GM19324 (cell line): ENCODE measurements around the gene MDM1.

ENCODE experiments used
- ATAC-seq: cut with Tn5 transposase; IDR thresholded peaks from one replicate; pipeline ENCODE4 v1.9.1; 2021; ENCODE audit warnings: mild to moderate bottlenecking, moderate library complexity; ENCODE audit not compliant: unreplicated experiment, low FRiP score

The MDM1 gene

DNA sequence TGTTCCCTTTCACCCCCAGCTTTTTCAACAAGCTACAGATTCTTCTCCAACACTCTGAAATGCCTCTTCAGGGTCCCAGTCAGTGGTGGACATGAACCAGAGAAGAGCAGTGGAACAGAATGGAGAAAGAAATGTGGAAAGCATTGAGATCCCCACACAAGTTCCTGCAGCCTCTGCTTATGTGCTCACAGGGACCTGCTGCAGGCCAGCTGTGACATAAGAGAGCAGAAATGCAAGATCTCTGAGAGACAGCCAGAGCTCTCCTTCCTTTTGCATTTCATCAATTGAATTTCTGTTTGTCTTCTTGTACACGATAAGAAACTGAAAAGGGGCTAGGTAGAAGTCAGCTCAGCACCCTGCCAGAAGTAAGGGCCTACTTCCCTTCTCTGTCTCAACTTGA, 6.2 kb downstream of the MDM1 start:
- ATAC-seq: no peak

DNA sequence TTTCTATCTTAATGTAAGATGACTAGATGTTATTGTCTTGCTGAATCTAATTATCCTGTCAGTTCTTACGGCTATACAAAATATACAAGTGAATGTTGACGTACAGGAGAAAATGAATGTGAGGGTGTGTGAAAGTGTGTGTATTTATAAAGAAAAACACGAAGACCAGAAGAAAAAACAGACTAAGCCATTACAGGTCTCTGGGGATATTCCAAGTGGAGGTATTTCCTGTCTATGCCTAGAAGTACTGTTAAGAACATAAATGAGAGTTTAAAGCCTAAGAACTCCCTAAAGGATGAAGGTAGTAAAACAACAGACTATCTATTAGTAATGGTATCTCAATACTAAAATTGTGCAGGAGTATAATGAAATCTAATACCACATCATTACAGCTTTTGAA, 7.6 kb downstream of the MDM1 start:
- no peak for ATAC-seq

DNA sequence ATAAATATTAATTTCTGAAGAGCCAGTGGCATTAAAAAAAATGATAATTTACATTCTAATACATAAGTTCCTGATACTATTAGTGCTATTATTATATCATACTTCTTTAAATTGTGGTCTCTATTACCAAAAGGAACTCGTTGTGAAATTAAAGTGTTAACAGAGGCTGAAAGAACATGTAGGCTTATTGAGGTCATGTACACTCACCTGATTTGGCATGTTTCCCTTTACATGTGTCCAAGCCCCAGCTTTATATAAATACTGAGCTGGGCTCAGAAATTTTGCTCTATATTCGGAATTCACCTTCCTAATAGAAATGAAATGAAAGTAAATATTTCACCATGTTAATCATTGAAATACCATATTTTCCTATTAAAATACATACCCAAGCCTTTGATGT, 11.0 kb downstream of the MDM1 start:
- no peak for ATAC-seq

GRCh38 chr12:68319988-68320623, 12.1 kb downstream of the MDM1 start:
- ATAC-seq: no peak

GRCh38 chr12:68317047-68317667, 15.0 kb downstream of the MDM1 start:
- ATAC-seq: no peak

DNA sequence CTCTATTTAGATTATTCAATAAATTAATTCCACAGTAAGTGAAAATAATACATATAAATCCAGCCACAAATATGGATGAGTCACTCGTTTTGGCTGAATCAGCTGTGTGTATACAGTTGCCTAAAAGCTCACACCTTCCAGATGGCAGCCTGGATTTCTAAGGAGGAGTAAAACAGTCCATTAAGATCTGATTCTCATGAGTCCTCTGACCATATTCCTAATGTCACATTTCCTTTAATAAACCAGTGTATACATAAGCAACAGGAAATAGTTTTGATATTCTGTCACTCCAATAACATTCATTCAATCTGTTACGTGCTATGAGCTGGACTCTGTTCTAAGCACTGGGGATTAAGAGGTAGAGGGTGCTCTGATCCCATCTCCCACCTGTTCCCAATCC, 21.8 kb downstream of the MDM1 start:
- no peak for ATAC-seq

DNA sequence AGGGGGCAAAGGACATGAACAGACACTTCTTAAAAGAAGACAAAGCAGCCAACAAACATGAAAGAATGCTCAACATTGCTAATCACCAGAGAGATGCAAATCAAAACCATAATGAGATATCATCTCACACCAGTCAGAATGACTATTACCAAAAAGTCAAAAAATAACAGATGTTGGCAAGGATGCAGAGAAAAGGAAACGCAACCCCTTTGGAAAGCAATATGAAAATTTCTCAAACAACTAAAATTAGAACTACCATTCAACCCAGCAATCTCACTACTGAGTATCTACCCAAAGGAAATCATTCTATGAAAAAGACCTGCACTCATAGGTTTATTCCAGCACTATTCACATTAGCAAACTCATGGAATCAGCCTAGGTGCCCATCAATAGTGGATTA, 25.6 kb downstream of the MDM1 start:
- ATAC-seq: no peak

DNA sequence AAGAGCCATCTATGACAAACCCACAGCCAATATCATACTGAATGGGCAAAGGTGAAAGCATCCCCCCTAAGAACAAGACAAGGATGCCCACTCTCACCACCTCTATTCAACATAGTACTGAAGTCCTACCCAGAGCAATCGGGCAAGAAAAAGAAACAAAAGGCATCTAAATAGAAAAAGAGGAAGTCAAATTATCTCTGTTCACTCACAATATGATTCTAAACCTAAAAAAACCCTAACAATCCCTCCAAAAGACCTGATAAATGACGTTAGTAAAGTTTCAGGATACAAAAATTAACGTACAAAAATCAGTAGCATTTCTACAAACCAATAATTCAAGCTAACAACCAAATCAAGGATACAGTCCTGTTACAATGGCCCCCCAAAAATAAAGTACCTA, 26.9 kb downstream of the MDM1 start:
- no peak for ATAC-seq

DNA sequence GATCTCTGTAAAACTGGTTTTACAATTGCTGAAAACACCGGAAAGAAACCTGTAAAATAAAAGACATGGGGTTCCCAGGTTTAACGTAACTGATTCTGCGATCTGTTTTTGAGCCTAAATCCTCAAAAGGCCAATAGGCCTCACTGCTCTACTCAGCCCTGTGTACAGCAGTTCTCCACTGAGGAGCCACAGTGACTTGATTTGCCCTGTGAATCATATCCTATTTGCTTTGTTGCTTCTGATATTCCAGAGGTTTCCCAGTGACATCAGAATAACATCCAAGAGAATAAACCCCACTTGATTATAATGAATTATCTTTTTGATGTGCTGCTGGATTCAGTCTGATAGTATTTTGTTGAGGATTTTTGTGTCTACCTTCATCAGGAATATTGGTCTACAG, 27.5 kb downstream of the MDM1 start:
- no peak for ATAC-seq

GRCh38 chr12:68303850-68304249, 28.3 kb downstream of the MDM1 start:
- ATAC-seq: no peak

- no peak for ATAC-seq
Measured at GRCh38 chr12:68297929-68298328, 34.2 kb downstream of the MDM1 start.

- ATAC-seq: no peak
Measured at GRCh38 chr12:68294251-68294650, 37.9 kb downstream of the MDM1 start.

GRCh38 chr12:68293347-68293746, 38.8 kb downstream of the MDM1 start:
- no peak for ATAC-seq

GRCh38 chr12:68292151-68292943, 39.8 kb downstream of the MDM1 start:
- no peak for ATAC-seq

DNA sequence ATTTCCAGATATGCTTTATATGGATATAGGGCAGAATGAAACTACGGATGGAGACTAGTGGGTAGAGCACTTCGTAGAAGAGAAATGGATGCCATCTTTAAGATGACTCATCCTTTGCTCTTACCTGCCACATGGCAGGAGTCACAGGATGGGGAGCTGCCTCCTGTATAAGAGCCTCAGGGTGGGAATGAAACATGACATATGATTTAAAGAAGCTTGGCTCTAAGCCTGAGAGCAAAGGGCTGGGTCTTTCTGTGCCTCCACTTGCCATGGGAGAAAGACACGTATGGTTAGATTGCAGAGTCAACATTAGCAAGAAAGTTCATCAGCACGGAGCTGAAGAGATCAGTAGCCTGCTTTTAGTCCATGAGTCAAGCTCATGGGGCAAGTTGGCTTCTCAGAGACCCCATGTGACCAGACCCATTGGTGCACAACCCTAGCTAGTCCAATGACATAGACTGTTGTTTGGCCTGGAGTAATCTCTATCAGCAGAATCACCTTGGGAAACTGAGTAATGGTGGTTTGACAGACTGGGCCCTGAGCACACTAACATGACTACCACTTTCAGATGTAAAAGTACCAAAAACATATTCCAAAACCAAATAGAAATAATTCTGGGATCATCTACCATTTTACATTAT, 40.6 kb downstream of the MDM1 start:
- ATAC-seq: no peak

DNA sequence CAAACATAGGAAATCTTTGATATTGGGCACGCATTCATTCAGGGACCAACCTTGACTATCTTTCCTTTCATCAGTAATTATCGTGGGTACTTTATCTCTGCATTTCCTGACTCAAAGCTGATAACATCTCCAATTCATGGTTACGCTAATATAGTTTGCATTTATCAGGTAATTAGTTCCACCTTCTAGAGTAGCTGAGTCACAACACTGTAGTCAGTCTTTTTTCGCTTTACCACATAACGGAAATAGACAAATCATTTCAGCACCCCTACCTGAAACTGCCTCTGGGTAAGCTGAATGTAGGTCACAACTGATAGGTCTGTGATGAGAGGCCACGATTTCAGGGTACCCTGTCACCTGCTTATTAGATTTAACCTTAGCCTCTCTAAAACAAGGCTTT, 42.0 kb downstream of the MDM1 start:
- peak; percentile 98 for ATAC-seq

GRCh38 chr12:68287106-68287505, 45.1 kb downstream of the MDM1 start:
- ATAC-seq: no peak

- no peak for ATAC-seq
Measured at GRCh38 chr12:68286396-68286795, 45.8 kb downstream of the MDM1 start.

DNA sequence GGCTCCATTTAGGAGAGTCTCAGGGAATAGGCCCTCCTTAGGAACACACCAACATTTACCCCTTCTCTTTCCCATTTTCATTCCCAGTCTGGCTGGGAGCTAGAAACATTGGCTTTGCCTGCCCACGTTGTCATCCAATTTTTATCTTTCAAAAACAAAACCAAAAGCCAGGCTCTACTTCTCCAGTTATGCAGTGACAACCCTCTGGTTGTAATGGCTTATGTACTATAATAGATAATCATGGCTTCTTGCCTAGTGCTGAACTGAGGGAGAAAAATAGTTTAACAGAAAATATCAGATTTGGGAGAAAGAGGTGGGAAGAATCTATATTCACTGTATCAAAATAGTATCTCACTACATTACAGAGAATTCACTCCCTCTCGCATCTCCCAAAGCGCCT, 46.6 kb downstream of the MDM1 start:
- ATAC-seq: no peak

DNA sequence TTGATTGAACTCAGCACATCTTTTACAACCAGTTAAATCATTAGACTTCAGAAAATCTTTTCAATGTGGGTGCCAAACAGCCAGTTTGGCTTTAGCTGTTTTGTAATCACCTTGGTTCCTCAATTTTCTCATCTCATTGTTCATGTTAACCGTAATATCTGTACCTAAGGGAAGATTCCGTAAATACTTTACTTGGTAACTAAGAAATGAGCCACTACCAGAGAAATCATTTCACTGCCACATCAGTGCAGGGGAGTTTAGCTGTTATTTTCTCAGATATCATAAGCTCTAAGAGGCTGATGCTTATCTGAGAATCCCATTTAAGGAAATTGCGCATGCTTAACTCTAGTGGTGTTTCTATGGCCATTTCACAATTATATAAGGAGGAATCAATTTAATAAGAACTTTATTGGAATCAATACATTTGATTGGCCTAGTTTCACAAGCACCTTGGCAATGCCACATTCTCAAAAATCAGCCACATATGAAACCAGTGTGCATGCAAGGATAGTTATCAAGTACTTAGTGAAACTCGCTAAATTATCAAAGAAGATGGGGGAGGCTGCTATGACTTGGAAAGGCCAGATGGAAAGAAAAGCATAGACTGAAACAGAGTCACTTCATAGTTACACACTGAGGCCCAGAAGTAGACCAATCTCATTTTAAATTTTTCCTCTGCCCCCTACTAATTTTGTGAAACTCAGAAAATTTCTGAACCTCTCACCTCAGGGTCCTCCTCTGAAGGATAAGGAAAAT, 50.7 kb downstream of the MDM1 start:
- no peak for ATAC-seq

- ATAC-seq: no peak
Measured at GRCh38 chr12:68280240-68280639, 51.9 kb downstream of the MDM1 start.
